Activated CD8-positive, alpha-beta memory T cell treated with anti-CD3 and anti-CD28 coated beads, Interleukin-2, amount 10 ng/mL, durations not matched to agents 7 days and 5 days (primary cell): Measurements from ENCODE around the gene CDK5R1. TPM values are rescaled to one million over a fixed set of nuclear protein-coding genes. Genes with fewer than 3 reads are reported as not detected.
A peak's percentile ranks its signal among the peaks of the same experiment; 100 is the strongest.

Experiments
- ATAC-seq: fragments of 150-1000 bp; cut with Tn5 transposase; one replicate; pipeline ENCODE4 v1.10.0; 2021; ENCODE audit warnings: moderate library complexity
- CTCF ChIA-PET: fragments of 350-600 bp; sonication (Branson Sonifier 250); formaldehyde crosslinking; loops from one replicate; lab custom pipeline; 2021; ENCODE audit warnings: antibody characterized with exemption; lab: Charles Lee
- DNase-seq: peaks from one replicate; pipeline ENCODE4 v3.0.0-alpha.2; 2020
- H3K27ac Mint-ChIP-seq: one replicate; pipeline ENCODE4 v1.8.0; 2021; ENCODE audit warnings: mild to moderate bottlenecking, mixed read lengths
- H3K27me3 Mint-ChIP-seq: one replicate; pipeline ENCODE4 v1.8.0; 2021; ENCODE audit warnings: mixed read lengths
- H3K36me3 Mint-ChIP-seq: one replicate; pipeline ENCODE4 v1.8.0; 2021; ENCODE audit warnings: mild to moderate bottlenecking, mixed read lengths
- H3K4me1 Mint-ChIP-seq: one replicate; pipeline ENCODE4 v1.8.0; 2021; ENCODE audit warnings: mixed read lengths
- H3K4me3 Mint-ChIP-seq: one replicate; pipeline ENCODE4 v1.8.0; 2021; ENCODE audit warnings: mild to moderate bottlenecking, moderate library complexity, mixed read lengths
- H3K9me3 Mint-ChIP-seq: one replicate; pipeline ENCODE4 v1.8.0; 2022; ENCODE audit warnings: low read depth, mixed read lengths
- total RNA-seq, 2 experiments: library from RNA; stranded (reverse); gene quantifications; one replicate each; pipeline ENCODE4 v1.2.3, GENCODE V29; 2021

CDK5R1 gene
- total RNA-seq, 2 experiments from 2014 or later = 3.3 to 3.5 TPM

GRCh38 chr17:32489320-32490100 is 2.7 kb downstream of the CDK5R1 start:
- CTCF ChIA-PET = interaction anchor here (0.9 to 5.0 kb wide), 7 partner anchors 9 to 40 kb away, joined by 3 to 34 read pairs (median 4); no protein-coding TSS in a partner anchor
- Mint-ChIP-seq H3K36me3 (peaks cover 19% of the 10 kb centered on the region), H3K4me3 (peak overlapping the region; percentile 33), H3K27ac (no peak overlapping the region), H3K27me3 (peaks cover 8% of the 10 kb centered on the region), H3K9me3 (no peaks in the 10 kb centered on the region), H3K4me1 (peaks cover 38% of the 10 kb centered on the region)
- DNase-seq (no peak), ATAC-seq (no peak)

GRCh38 chr17:32490101-32490482 is 3.3 kb downstream of the CDK5R1 start:
- ATAC-seq (no peak), DNase-seq (no peak)
- Mint-ChIP-seq H3K36me3 (peaks cover 19% of the 10 kb centered on the region), H3K27ac (no peak overlapping the region), H3K27me3 (peaks cover 8% of the 10 kb centered on the region), H3K4me1 (peaks cover 38% of the 10 kb centered on the region), H3K9me3 (no peaks in the 10 kb centered on the region), H3K4me3 (no peak overlapping the region)
- CTCF ChIA-PET = interaction anchor here (0.9 to 1.8 kb wide), 2 partner anchors 19 to 29 kb away, joined by 3 to 4 read pairs; no protein-coding TSS in a partner anchor

GRCh38 chr17:32491371-32492263 is 4.8 kb downstream of the CDK5R1 start:
- Mint-ChIP-seq H3K27ac (no peak overlapping the region), H3K4me3 (no peak overlapping the region), H3K36me3 (peaks cover 19% of the 10 kb centered on the region), H3K4me1 (peaks cover 38% of the 10 kb centered on the region), H3K27me3 (peaks cover 8% of the 10 kb centered on the region), H3K9me3 (no peaks in the 10 kb centered on the region)
- CTCF ChIA-PET = interaction anchor here (1.1 to 1.8 kb wide), 4 partner anchors 18 to 47 kb away, joined by 3 to 4 read pairs (median 4); partner anchors contain the start of gene PSMD11
- ATAC-seq (no peak), DNase-seq (no peak)

GRCh38 chr17:32492264-32492589 is 5.4 kb downstream of the CDK5R1 start:
- no peak for ATAC-seq
- Mint-ChIP-seq H3K9me3 (no peaks in the 10 kb centered on the region), H3K27me3 (peaks cover 8% of the 10 kb centered on the region), H3K4me1 (peaks cover 38% of the 10 kb centered on the region), H3K36me3 (peaks cover 19% of the 10 kb centered on the region), H3K27ac (peak overlapping the region; percentile 25), H3K4me3 (no peak overlapping the region)
- no peak for DNase-seq
- CTCF ChIA-PET = interaction anchor here (1.1 to 1.3 kb wide), 2 partner anchors 25 to 48 kb away, joined by 3 to 4 read pairs; partner anchors contain the start of gene PSMD11

- CTCF ChIA-PET = interaction anchor here (1.1 to 1.3 kb wide), 2 partner anchors 25 to 48 kb away, joined by 3 to 4 read pairs; partner anchors contain the start of gene PSMD11
- no peak for DNase-seq
- no peak overlapping the region for H3K4me3 Mint-ChIP-seq
- no peak overlapping the region for H3K27ac Mint-ChIP-seq
- H3K27me3 Mint-ChIP-seq = peaks cover 4% of the 10 kb centered on the region
- ATAC-seq = no peak
- H3K9me3 Mint-ChIP-seq = no peaks in the 10 kb centered on the region
- peaks cover 16% of the 10 kb centered on the region for H3K36me3 Mint-ChIP-seq
- peaks cover 35% of the 10 kb centered on the region for H3K4me1 Mint-ChIP-seq
These were observed 6.0 kb downstream of the CDK5R1 start for GRCh38 chr17:32492648-32493289.

- H3K4me3 Mint-ChIP-seq = no peak overlapping the region
- no peak for ATAC-seq
These were observed 6.8 kb downstream of the CDK5R1 start for GRCh38 chr17:32493571-32493970.

GRCh38 chr17:32493976-32494513 is 7.3 kb downstream of the CDK5R1 start:
- H3K27ac Mint-ChIP-seq = peak overlapping the region; percentile 28
- CTCF ChIA-PET = interaction anchor here (2.0 kb wide), 1 partner anchor 32 kb away, joined by 4 read pairs; no protein-coding TSS in a partner anchor
- H3K4me3 Mint-ChIP-seq = peak overlapping the region; percentile 22
- no peak for ATAC-seq
- DNase-seq = no peak
- no peaks in the 10 kb centered on the region for H3K27me3 Mint-ChIP-seq
- no peaks in the 10 kb centered on the region for H3K9me3 Mint-ChIP-seq
- peaks cover 6% of the 10 kb centered on the region for H3K36me3 Mint-ChIP-seq
- peaks cover 28% of the 10 kb centered on the region for H3K4me1 Mint-ChIP-seq

More at GRCh38 chr17:32493571-32493970, 6.8 kb downstream of the CDK5R1 start:
- Mint-ChIP-seq H3K27ac (no peak overlapping the region), H3K4me1 (peaks cover 30% of the 10 kb centered on the region), H3K36me3 (peaks cover 10% of the 10 kb centered on the region), H3K9me3 (no peaks in the 10 kb centered on the region), H3K27me3 (no peaks in the 10 kb centered on the region)
- no peak for DNase-seq
- CTCF ChIA-PET = no interaction called here

- peaks cover 2% of the 10 kb centered on the region for H3K36me3 Mint-ChIP-seq
- peaks cover 22% of the 10 kb centered on the region for H3K4me1 Mint-ChIP-seq
- DNase-seq = no peak
- no peaks in the 10 kb centered on the region for H3K27me3 Mint-ChIP-seq
- H3K9me3 Mint-ChIP-seq = no peaks in the 10 kb centered on the region
- peak; percentile 34 for ATAC-seq
- no peak overlapping the region for H3K27ac Mint-ChIP-seq
- CTCF ChIA-PET = interaction anchor here (2.0 kb wide), 1 partner anchor 32 kb away, joined by 4 read pairs; no protein-coding TSS in a partner anchor
- peak overlapping the region; percentile 22 for H3K4me3 Mint-ChIP-seq
These were observed 8.0 kb downstream of the CDK5R1 start for GRCh38 chr17:32494621-32495358.

- no peak for ATAC-seq
- Mint-ChIP-seq H3K4me1 (peaks cover 22% of the 10 kb centered on the region), H3K27ac (no peak overlapping the region), H3K27me3 (no peaks in the 10 kb centered on the region), H3K9me3 (no peaks in the 10 kb centered on the region), H3K4me3 (no peak overlapping the region), H3K36me3 (no peaks in the 10 kb centered on the region)
- CTCF ChIA-PET = interaction anchor here (1.4 to 2.0 kb wide), 2 partner anchors 8 to 33 kb away, joined by 3 to 4 read pairs; partner anchors contain the start of gene CDK5R1
- no peak for DNase-seq
These were observed 8.8 kb downstream of the CDK5R1 start for GRCh38 chr17:32495359-32496231.

- peaks cover 16% of the 10 kb centered on the region for H3K4me1 Mint-ChIP-seq
- H3K36me3 Mint-ChIP-seq = no peaks in the 10 kb centered on the region
- H3K4me3 Mint-ChIP-seq = no peak overlapping the region
- CTCF ChIA-PET = interaction anchor here (1.4 kb wide), 1 partner anchor 9 kb away, joined by 3 read pairs; the partner anchor contains the start of gene CDK5R1
- ATAC-seq (no peak), DNase-seq (no peak)
- no peaks in the 10 kb centered on the region for H3K9me3 Mint-ChIP-seq
- no peaks in the 10 kb centered on the region for H3K27me3 Mint-ChIP-seq
- H3K27ac Mint-ChIP-seq = no peak overlapping the region
These were observed 9.7 kb downstream of the CDK5R1 start for GRCh38 chr17:32496395-32497073.
